ENCODE data around the gene GJA4.

GRCh38 chr1:34795916-34796315, 3.1 kb downstream of the GJA4 start:
- TF ChIP-seq EP300 (IDR thresholded peaks at IDR 0.05; ENCODE audit: borderline replicate concordance in 1 of 2, low read depth in 2 of 2, low read length in 2 of 2) = no peak
- TF ChIP-seq CTCF (IDR thresholded peaks at IDR 0.05; ENCODE audit: control extremely low read depth in 1 of 3, insufficient read depth in 1 of 3, low read depth in 1 of 3, low read length in 3 of 3) = no peak
- no peak for TF ChIP-seq POLR2A (IDR thresholded peaks at IDR 0.05; ENCODE audit: control extremely low read depth in 1 of 2, low read depth in 2 of 2, low read length in 2 of 2)
- TF ChIP-seq FOSL1 (IDR thresholded peaks at IDR 0.05; ENCODE audit: insufficient read depth, low read depth, low read length) = no peak
- no peak for TF ChIP-seq POLR2AphosphoS5 (IDR thresholded peaks at IDR 0.05; ENCODE audit: low read depth, low read length)
- TF ChIP-seq JUN (IDR thresholded peaks at IDR 0.05; ENCODE audit: low read depth, low read length) = no peak
- TF ChIP-seq RFX5 (IDR thresholded peaks at IDR 0.05; ENCODE audit: borderline replicate concordance, low read depth, low read length) = no peak
- no peak for TF ChIP-seq CREB1 (IDR thresholded peaks at IDR 0.05)
- TF ChIP-seq ATF3 (IDR thresholded peaks at IDR 0.05; ENCODE audit: insufficient read depth, low read depth, low read length) = no peak
